GM23338 (cell line): ENCODE results near the gene PHF21A. TPM values are rescaled to one million over a fixed set of nuclear protein-coding genes. Genes with fewer than 3 reads are reported as not detected.

Experiments used
- ATAC-seq: fragments of 200-7000 bp; cut with Tn5 transposase; 3 replicates; pipeline ENCODE4 v1.9.1; 2020
- DNase-seq: peaks from one replicate; pipeline ENCODE4 v3.0.0-alpha.2; 2015; ENCODE audit warnings: low spot score
- H2AFZ ChIP-seq: fragments of 200-600 bp; sonication (generic); 2 replicates; pipeline ENCODE4 v1.8.0; 2016; ENCODE audit warnings: antibody characterized with exemption, mild to moderate bottlenecking, moderate library complexity
- H3F3A ChIP-seq: fragments of 200-600 bp; sonication (generic); replicated peaks from 2 replicates; pipeline ENCODE4 v1.8.0; 2017; ENCODE audit warnings: antibody characterized with exemption, mixed run types, low read depth
- H3K27ac ChIP-seq: fragments of 200-600 bp; sonication (generic); 2 replicates; pipeline ENCODE4 v1.6.1; 2016; ENCODE audit warnings: low read depth
- H3K27me3 ChIP-seq: fragments of 200-600 bp; sonication (generic); 2 replicates; pipeline ENCODE4 v1.8.0; 2016; ENCODE audit warnings: mild to moderate bottlenecking, mixed run types, moderate library complexity; ENCODE audit not compliant: insufficient read depth
- H3K36me3 ChIP-seq: fragments of 200-600 bp; sonication (generic); 2 replicates; pipeline ENCODE4 v1.8.0; 2016; ENCODE audit warnings: mild to moderate bottlenecking; ENCODE audit not compliant: insufficient read depth
- H3K4me1 ChIP-seq: fragments of 200-600 bp; sonication (generic); 2 replicates; pipeline ENCODE4 v1.8.0; 2016; ENCODE audit warnings: mild to moderate bottlenecking, moderate library complexity; ENCODE audit not compliant: insufficient read depth
- H3K4me2 ChIP-seq: fragments of 200-600 bp; sonication (generic); 2 replicates; pipeline ENCODE4 v1.7.1; 2017; ENCODE audit warnings: mixed run types
- H3K4me3 ChIP-seq: fragments of 200-600 bp; sonication (generic); 2 replicates; pipeline ENCODE4 v1.6.1; 2016; ENCODE audit warnings: mixed run types
- H3K79me2 ChIP-seq: fragments of 200-600 bp; sonication (generic); replicated peaks from 2 replicates; pipeline ENCODE4 v1.8.0; 2017; ENCODE audit warnings: mild to moderate bottlenecking; ENCODE audit not compliant: insufficient read depth
- H3K9me2 ChIP-seq: fragments of 200-600 bp; sonication (generic); 2 replicates; pipeline ENCODE4 v1.8.0; 2017; ENCODE audit not compliant: insufficient read depth
- H4K20me1 ChIP-seq: fragments of 200-600 bp; sonication (generic); replicated peaks from 2 replicates; pipeline ENCODE4 v1.8.0; 2017; ENCODE audit warnings: mild to moderate bottlenecking; ENCODE audit not compliant: insufficient read depth
- H3K27ac Mint-ChIP-seq: 2 replicates; pipeline ENCODE4 v1.8.0; 2020; ENCODE audit warnings: inconsistent platforms, mild to moderate bottlenecking, moderate library complexity, mixed read lengths
- H3K27me3 Mint-ChIP-seq: 3 replicates; pipeline ENCODE4 v1.8.0; 2022; ENCODE audit warnings: low read depth, mild to moderate bottlenecking, moderate library complexity, mixed read lengths, inconsistent platforms; ENCODE audit not compliant: insufficient read depth, poor library complexity
- H3K36me3 Mint-ChIP-seq: 3 replicates; pipeline ENCODE4 v1.8.0; 2021; ENCODE audit warnings: low read depth, mild to moderate bottlenecking, inconsistent platforms, moderate library complexity, mixed read lengths
- H3K4me1 Mint-ChIP-seq: 3 replicates; pipeline ENCODE4 v1.8.0; 2020; ENCODE audit warnings: mild to moderate bottlenecking, inconsistent platforms, mixed read lengths
- H3K4me3 Mint-ChIP-seq: 3 replicates; pipeline ENCODE4 v1.8.0; 2021; ENCODE audit warnings: moderate library complexity, mild to moderate bottlenecking, inconsistent platforms, mixed read lengths
- H3K9me3 Mint-ChIP-seq: 3 replicates; pipeline ENCODE4 v1.8.0; 2020; ENCODE audit warnings: moderate library complexity, mild to moderate bottlenecking, inconsistent platforms, mixed read lengths
- CTCF ChIP-seq, 2 experiments: fragments of 200-600 bp in 1 of 2; sonication (generic) in 1 of 2; conservative IDR thresholded peaks; 2 replicates each; pipeline versions ENCODE4 v1.5.1 to v1.6.1; 2016 to 2017; ENCODE audit warnings: antibody characterized with exemption in 2 of 2, low read depth in 2 of 2, mild to moderate bottlenecking in 2 of 2, moderate library complexity in 1 of 2
- EZH2 ChIP-seq: fragments of 200-600 bp; sonication (generic); IDR thresholded peaks from one replicate; pipeline ENCODE4 v1.8.0; 2017; ENCODE audit warnings: antibody characterized with exemption, mild to moderate bottlenecking, low read depth; ENCODE audit not compliant: unreplicated experiment
- EZH2phosphoT487 ChIP-seq: fragments of 200-600 bp; sonication (generic); IDR thresholded peaks from one replicate; pipeline ENCODE4 v1.8.1; 2018; ENCODE audit warnings: antibody characterized with exemption; ENCODE audit not compliant: unreplicated experiment
- JUNB ChIP-seq: IDR thresholded peaks from one replicate; pipeline ENCODE4 v1.6.1; 2016; ENCODE audit warnings: antibody characterized with exemption; ENCODE audit not compliant: unreplicated experiment
- NANOG ChIP-seq: IDR thresholded peaks from 2 replicates; pipeline ENCODE4 v1.6.1; 2016; ENCODE audit warnings: antibody characterized with exemption, borderline replicate concordance
- POLR2AphosphoS5 ChIP-seq: IDR thresholded peaks from 2 replicates; pipeline ENCODE4 v1.6.1; 2016; ENCODE audit warnings: antibody characterized with exemption, low read depth
- REST ChIP-seq: IDR thresholded peaks from one replicate; pipeline ENCODE4 v1.6.1; 2018; ENCODE audit warnings: antibody characterized with exemption; ENCODE audit not compliant: unreplicated experiment
- STAT1 ChIP-seq: IDR thresholded peaks from one replicate; pipeline ENCODE4 v1.6.1; 2016; ENCODE audit warnings: antibody characterized with exemption; ENCODE audit not compliant: unreplicated experiment
- ZNF114 ChIP-seq: fragments of 250-450 bp; sonication (Bioruptor Pico); IDR thresholded peaks from 2 replicates; pipeline ENCODE4 v1.5.0; 2020; ENCODE audit warnings: mild to moderate bottlenecking, moderate library complexity
- ZNF331 ChIP-seq: fragments of 250-450 bp; sonication (Bioruptor Pico); IDR thresholded peaks from 2 replicates; pipeline ENCODE4 v1.5.0; 2020; ENCODE audit warnings: low read depth, mild to moderate bottlenecking, moderate library complexity
- ZNF462 ChIP-seq: fragments of 250-450 bp; sonication (Bioruptor Pico); IDR thresholded peaks from 2 replicates; pipeline ENCODE4 v1.5.0; 2020; ENCODE audit warnings: mild to moderate bottlenecking, moderate library complexity
- polyA plus RNA-seq: library from polyadenylated mRNA; unstranded; fragments of >200 nt; fragmentation: Nextera tagmentation; extraction: Ambion mirVana; gene quantifications from 2 replicates; pipeline ENCODE4 v1.2.1, GENCODE V29; 2016
- total RNA-seq: library from RNA; depleted of rRNA; stranded (reverse); fragments of >200 nt; shearing (Covaris generic); gene quantifications from 2 replicates; pipeline ENCODE4 v1.2.3, GENCODE V29; 2014

Gene PHF21A
- total and polyA plus RNA-seq, 2 experiments from 2014 or later, result 21.7 to 23.6 TPM

GRCh38 chr11:45993531-45994001 is 127.7 kb downstream of the PHF21A start:
- H3K36me3 Mint-ChIP-seq, result no peaks in the 10 kb centered on the region
- H3K27me3 ChIP-seq, result no peaks in the 10 kb centered on the region
- no peaks in the 10 kb centered on the region for H3K9me3 Mint-ChIP-seq
- H3K36me3 ChIP-seq, result no peaks in the 10 kb centered on the region
- DNase-seq, result peak; percentile 18
- no peak for TF ChIP-seq CTCF (conservative IDR thresholded peaks at IDR 0.05; ENCODE audit: low read depth in 2 of 2)
- no peak for TF ChIP-seq POLR2AphosphoS5
- TF ChIP-seq STAT1, result no peak
- no peaks in the 10 kb centered on the region for H4K20me1 ChIP-seq
- ATAC-seq, result peak; percentile 20
- H3K27ac ChIP-seq, result peak overlapping the region; percentile 43
- no peak overlapping the region for H3K4me3 ChIP-seq
- H3K4me3 Mint-ChIP-seq, result no peak overlapping the region; the same call in 2 of the 3 replicates
- no peak overlapping the region for H2AFZ ChIP-seq
- no peaks in the 10 kb centered on the region for H3K27me3 Mint-ChIP-seq
- peak overlapping the region; percentile 96 for H3K27ac Mint-ChIP-seq
- peaks cover 48% of the 10 kb centered on the region for H3K4me1 ChIP-seq
- peaks cover 63% of the 10 kb centered on the region for H3K4me1 Mint-ChIP-seq
- H3K4me2 ChIP-seq, result peak overlapping the region; percentile 36
- H3F3A ChIP-seq, result no peaks in the 10 kb centered on the region
- no peaks in the 10 kb centered on the region for H3K9me2 ChIP-seq
- H3K79me2 ChIP-seq, result no peaks in the 10 kb centered on the region; the same call in 1 of the 2 replicates

- peaks cover 42% of the 10 kb centered on the region for H3K4me1 Mint-ChIP-seq
- Histone ChIP-seq H3K79me2 (no peaks in the 10 kb centered on the region), H3K4me2 (no peak overlapping the region), H3F3A (no peaks in the 10 kb centered on the region), H3K27ac (no peak overlapping the region), H3K4me1 (peaks cover 18% of the 10 kb centered on the region), H4K20me1 (no peaks in the 10 kb centered on the region), H3K27me3 (no peaks in the 10 kb centered on the region), H3K4me3 (no peak overlapping the region), H2AFZ (no peak overlapping the region), H3K36me3 (no peaks in the 10 kb centered on the region), H3K9me2 (no peaks in the 10 kb centered on the region)
- peak overlapping the region; percentile 81 for H3K27ac Mint-ChIP-seq
- DNase-seq, result no peak
- no peak for ATAC-seq
- no peaks in the 10 kb centered on the region for H3K36me3 Mint-ChIP-seq
- H3K9me3 Mint-ChIP-seq, result no peaks in the 10 kb centered on the region
- no peak overlapping the region for H3K4me3 Mint-ChIP-seq
- no peaks in the 10 kb centered on the region for H3K27me3 Mint-ChIP-seq
- TF ChIP-seq ZNF114 (CRISPR knock-in tag) (no peak), ZNF462 (CRISPR knock-in tag) (no peak), POLR2AphosphoS5 (no peak), NANOG (no peak), ZNF331 (no peak), EZH2 (no peak), STAT1 (no peak), EZH2phosphoT487 (no peak), REST (no peak), JUNB (no peak)
These were observed 132.3 kb downstream of the PHF21A start for GRCh38 chr11:45988921-45989320.
